HG02840 (cell line): Measurements from ENCODE around the gene ABHD18.
"Not testable (repeated sequence)": the region's sequence is repeated elsewhere in the genome, so short reads cannot be mapped to it uniquely, and the experiment has no call there.

ENCODE experiments used
- ATAC-seq: cut with Tn5 transposase; IDR thresholded peaks from one replicate; pipeline ENCODE4 v1.9.1; 2021; ENCODE audit warnings: mild to moderate bottlenecking, moderate library complexity, moderate number of reproducible peaks; ENCODE audit not compliant: unreplicated experiment, low FRiP score

The ABHD18 gene

DNA sequence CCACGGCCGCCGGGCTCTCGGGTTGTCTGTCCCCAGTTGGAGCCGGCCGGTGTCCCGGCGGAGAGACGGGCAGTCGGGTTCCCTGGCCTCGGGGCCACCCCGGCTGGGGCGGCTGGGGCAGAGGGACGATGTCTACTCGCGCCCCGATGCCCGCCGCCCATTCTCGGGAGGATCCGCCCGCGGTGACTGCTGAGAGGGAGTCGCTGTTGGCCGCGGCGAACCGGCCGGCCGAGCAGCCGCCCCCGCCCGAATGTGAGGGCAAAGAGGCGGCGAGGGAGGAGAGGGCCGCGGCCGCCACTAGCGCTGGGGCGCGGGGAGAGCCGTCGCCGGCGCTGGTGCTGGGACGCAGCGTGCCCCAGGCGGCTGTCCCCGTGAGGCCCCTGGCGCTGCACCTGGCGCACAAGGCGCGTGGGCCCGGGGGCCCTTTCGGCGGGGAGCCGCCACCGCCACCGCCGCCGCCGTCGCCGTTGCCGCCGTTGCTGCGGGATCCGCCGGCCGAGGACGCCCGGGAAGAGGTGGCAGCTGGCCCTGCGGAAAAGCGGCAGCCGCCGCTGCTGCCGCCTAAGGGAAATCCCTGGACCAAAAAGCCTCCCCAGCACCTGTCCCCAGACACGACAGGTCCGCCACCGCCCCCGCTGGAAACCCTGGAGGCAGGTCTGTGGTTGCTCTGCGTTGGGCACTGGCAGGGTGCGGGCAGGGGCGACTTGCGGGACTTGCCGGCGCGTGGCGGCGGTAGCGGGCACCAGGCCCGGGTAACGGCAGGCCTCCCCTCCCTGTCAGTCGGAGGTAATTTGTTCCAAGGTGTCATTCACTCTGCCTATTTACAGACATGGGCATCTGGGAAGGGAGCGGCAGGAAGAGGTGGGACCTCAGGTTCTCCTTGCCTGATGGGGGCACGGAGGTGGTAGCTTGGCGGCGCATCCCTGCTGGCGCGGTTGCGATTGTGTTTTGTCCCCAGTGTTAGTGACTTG, 96.6 kb downstream of the ABHD18 start:
- ATAC-seq, result peak; percentile 37

DNA sequence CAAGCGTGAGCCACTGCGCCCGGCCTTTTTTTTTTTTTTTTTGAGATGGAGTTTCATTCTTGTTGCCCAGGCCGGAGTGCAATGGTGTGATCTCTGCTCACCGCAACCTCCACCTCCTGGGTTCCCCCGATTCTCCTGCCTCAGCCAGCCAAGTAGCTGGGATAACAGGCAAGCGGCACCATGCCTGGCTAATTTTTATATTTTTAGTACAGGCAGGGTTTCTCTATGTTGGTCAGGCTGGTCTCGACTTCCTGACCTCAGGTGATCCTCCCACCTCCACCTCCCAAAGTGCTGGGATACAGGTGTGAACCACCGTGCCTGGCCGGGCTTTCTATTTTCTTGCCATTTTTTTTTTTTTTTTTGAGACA, 101.2 kb downstream of the ABHD18 start:
- ATAC-seq, result not testable (repeated sequence)

DNA sequence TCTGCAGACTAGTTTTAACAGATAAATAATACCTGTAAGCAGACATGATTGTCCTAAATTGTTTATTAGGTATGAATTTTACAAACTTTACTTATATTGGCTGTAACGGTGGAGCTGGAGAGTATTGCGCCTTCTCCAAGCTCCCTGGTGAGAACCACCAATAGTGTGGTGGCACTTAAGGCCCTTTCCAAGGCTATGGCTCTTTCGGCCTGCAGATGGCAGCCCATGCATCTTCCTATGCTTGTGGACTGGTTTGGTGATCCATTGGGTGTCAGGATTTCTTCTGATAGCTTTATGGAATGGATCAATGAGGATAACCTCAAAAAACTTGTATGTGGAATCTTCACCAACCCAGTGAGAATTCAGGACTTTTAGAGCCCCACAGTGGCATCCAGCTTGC, 103.7 kb downstream of the ABHD18 start:
- no peak for ATAC-seq

DNA sequence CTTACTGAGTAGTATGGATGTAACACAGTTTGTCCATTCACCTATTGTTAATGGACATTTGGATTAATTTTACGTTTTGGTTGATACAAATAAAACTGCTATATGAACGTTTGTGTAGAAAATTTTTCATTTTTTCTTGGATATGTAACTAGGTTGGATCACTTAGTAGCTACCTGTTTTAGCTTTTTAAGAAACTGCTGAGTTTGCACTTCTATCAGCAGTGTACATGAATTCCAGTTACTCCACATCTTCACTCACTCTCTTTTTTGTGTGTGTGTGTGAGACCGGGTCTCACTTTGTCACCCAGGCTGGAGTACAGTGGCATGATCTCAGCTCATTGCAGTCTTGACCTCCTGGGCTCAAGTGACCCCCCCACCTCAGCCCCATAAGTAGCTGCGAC, 111.3 kb downstream of the ABHD18 start:
- no peak for ATAC-seq
